Urinary bladder (tissue), 4 donors: ENCODE results near the gene CCDC117. TPM values are rescaled to one million over a fixed set of nuclear protein-coding genes. Genes with fewer than 3 reads are reported as not detected.

Experiments used
- DNase-seq: peaks from one replicate; pipeline ENCODE4 v3.0.0-alpha.2; 2015; ENCODE audit errors: extremely low spot score
- H3K27ac ChIP-seq: one replicate; pipeline ENCODE4 v1.5.1; 2013; ENCODE audit warnings: low read depth, mild to moderate bottlenecking, moderate library complexity
- H3K36me3 ChIP-seq: one replicate; pipeline ENCODE4 v1.6.1; 2013; ENCODE audit warnings: mild to moderate bottlenecking, moderate library complexity; ENCODE audit not compliant: insufficient read depth
- H3K4me1 ChIP-seq: one replicate; pipeline ENCODE4 v1.6.1; 2013; ENCODE audit warnings: mild to moderate bottlenecking, moderate library complexity; ENCODE audit not compliant: insufficient read depth
- H3K4me3 ChIP-seq: one replicate; pipeline ENCODE4 v1.5.1; 2013; ENCODE audit warnings: low read depth, low read length
- WGBS: extraction: QIAGEN DNeasy Blood & Tissue Kit; methylation state at CpG from one replicate; pipeline ENCODE4 v1.1.7; 2013; 5-methylcytosine and 5-hydroxymethylcytosine counted together
- polyA plus RNA-seq: library from polyadenylated mRNA; stranded (reverse); fragments of 200-250 nt; gene quantifications from one replicate; pipeline ENCODE4 v1.2.3, GENCODE V29; 2013
- total RNA-seq: library from RNA; depleted of rRNA; stranded (reverse); fragments of >200 nt; gene quantifications from one replicate; pipeline ENCODE4 v1.2.3, GENCODE V29; 2014
- donor health status: healthy with polysubstance abuse.
- donor health status: healthy.

Gene CCDC117
- total and polyA plus RNA-seq, 2 donors = 13.5 to 33.0 TPM

GRCh38 chr22:28783786-28784671 lies 11.5 kb downstream of the CCDC117 start:
- Histone ChIP-seq H3K27ac (peak overlapping the region; percentile 93), H3K4me3 (no peak overlapping the region), H3K4me1 (no peaks in the 10 kb centered on the region), H3K36me3 (peaks cover 11% of the 10 kb centered on the region)
- DNase-seq = no peak
- 25% methylated on average over 4 of the region's 4 CpGs for WGBS

- WGBS = 55% methylated on average over 3 of the region's 3 CpGs
- peaks cover 3% of the 10 kb centered on the region for H3K36me3 ChIP-seq
- H3K4me3 ChIP-seq = no peak overlapping the region
- H3K27ac ChIP-seq = no peak overlapping the region
- DNase-seq = no peak
- no peaks in the 10 kb centered on the region for H3K4me1 ChIP-seq
Measured at GRCh38 chr22:28788601-28789000, 16.1 kb downstream of the CCDC117 start.

- Histone ChIP-seq H3K4me3 (no peak overlapping the region), H3K27ac (no peak overlapping the region), H3K36me3 (peaks cover 5% of the 10 kb centered on the region), H3K4me1 (no peaks in the 10 kb centered on the region)
- 95% methylated on average over 5 of the region's 5 CpGs for WGBS
- DNase-seq = no peak
Measured at GRCh38 chr22:28791124-28791523, 18.6 kb downstream of the CCDC117 start.

GRCh38 chr22:28791841-28792490 lies 19.5 kb downstream of the CCDC117 start:
- DNase-seq = no peak
- WGBS = 64% methylated on average over 3 of the region's 3 CpGs
- Histone ChIP-seq H3K36me3 (peaks cover 5% of the 10 kb centered on the region), H3K4me1 (no peaks in the 10 kb centered on the region), H3K4me3 (no peak overlapping the region), H3K27ac (peak overlapping the region; percentile 50)

GRCh38 chr22:28792491-28793383 lies 20.2 kb downstream of the CCDC117 start:
- DNase-seq = no peak
- 88% methylated on average over 15 of the region's 15 CpGs for WGBS
- Histone ChIP-seq H3K36me3 (peaks cover 7% of the 10 kb centered on the region), H3K4me3 (no peak overlapping the region), H3K27ac (no peak overlapping the region), H3K4me1 (no peaks in the 10 kb centered on the region)

- no peak overlapping the region for H3K27ac ChIP-seq
- H3K36me3 ChIP-seq = peaks cover 4% of the 10 kb centered on the region
Measured at GRCh38 chr22:28793976-28794584, 21.6 kb downstream of the CCDC117 start.

GRCh38 chr22:28795071-28795693 lies 22.7 kb downstream of the CCDC117 start:
- Histone ChIP-seq H3K36me3 (peaks cover 4% of the 10 kb centered on the region), H3K27ac (no peak overlapping the region), H3K4me3 (no peak overlapping the region), H3K4me1 (no peaks in the 10 kb centered on the region)
- DNase-seq = no peak
- 82% methylated on average over 6 of the region's 6 CpGs for WGBS

More at GRCh38 chr22:28793976-28794584, 21.6 kb downstream of the CCDC117 start:
- no peaks in the 10 kb centered on the region for H3K4me1 ChIP-seq
- 63% methylated on average over 4 of the region's 4 CpGs for WGBS
- no peak overlapping the region for H3K4me3 ChIP-seq
- no peak for DNase-seq

- WGBS = 89% methylated on average over 5 of the region's 5 CpGs
- peaks cover 4% of the 10 kb centered on the region for H3K36me3 ChIP-seq
- no peak for DNase-seq
- H3K27ac ChIP-seq = no peak overlapping the region
- no peaks in the 10 kb centered on the region for H3K4me1 ChIP-seq
- H3K4me3 ChIP-seq = no peak overlapping the region
Measured at GRCh38 chr22:28795932-28796856, 23.7 kb downstream of the CCDC117 start.

- no peaks in the 10 kb centered on the region for H3K4me1 ChIP-seq
- H3K4me3 ChIP-seq = peak overlapping the region; percentile 92
- peak; percentile 40 for DNase-seq
- peaks cover 4% of the 10 kb centered on the region for H3K36me3 ChIP-seq
- 3% methylated on average over 7 of the region's 7 CpGs for WGBS
- peak overlapping the region; percentile 100 for H3K27ac ChIP-seq
Measured at GRCh38 chr22:28798810-28799605, 26.5 kb downstream of the CCDC117 start.

- no peaks in the 10 kb centered on the region for H3K4me1 ChIP-seq
- no peak for DNase-seq
- H3K4me3 ChIP-seq = peak overlapping the region; percentile 92
- WGBS = under 1% methylated on average over 31 of the region's 31 CpGs
- H3K36me3 ChIP-seq = peaks cover 4% of the 10 kb centered on the region
- H3K27ac ChIP-seq = peak overlapping the region; percentile 100
Measured at GRCh38 chr22:28799606-28800307, 27.3 kb downstream of the CCDC117 start.
